Aorta (tissue), 5 donors: ENCODE measurements around the gene ATP13A2. TPM values are rescaled to one million over a fixed set of nuclear protein-coding genes. Genes with fewer than 3 reads are reported as not detected.

ENCODE experiments used
- ATAC-seq: fragments of 200-7000 bp; cut with Tn5 transposase; one replicate; pipeline ENCODE4 v1.9.1; 2022; ENCODE audit warnings: moderate library complexity; ENCODE audit not compliant: low FRiP score
- DNase-seq, 2 donors: peaks; one replicate each; pipeline ENCODE4 v3.0.0-alpha.2; 2020
- H3K27ac ChIP-seq, 2 donors: one replicate each; pipeline ENCODE4 v1.5.1; 2013; ENCODE audit warnings: low read length in 2 of 2, mild to moderate bottlenecking in 2 of 2, moderate library complexity in 2 of 2, control low read depth in 1 of 2, inconsistent platforms in 1 of 2, low read depth in 1 of 2
- H3K27me3 ChIP-seq, 2 donors: one replicate each; pipeline ENCODE4 v1.6.1; 2013; ENCODE audit warnings: control low read depth in 1 of 2, low read length in 1 of 2, mild to moderate bottlenecking in 1 of 2, moderate library complexity in 1 of 2; ENCODE audit not compliant: insufficient read depth in 2 of 2, control insufficient read depth in 1 of 2
- H3K36me3 ChIP-seq, 2 donors: one replicate each; pipeline ENCODE4 v1.6.1; 2013; ENCODE audit warnings: control low read depth in 1 of 2, low read length in 1 of 2, mild to moderate bottlenecking in 1 of 2; ENCODE audit not compliant: insufficient read depth in 2 of 2, control insufficient read depth in 1 of 2
- H3K4me1 ChIP-seq, 2 donors: one replicate each; pipeline ENCODE4 v1.6.1; 2013; ENCODE audit warnings: low read length in 2 of 2, control low read depth in 1 of 2, mild to moderate bottlenecking in 1 of 2, moderate library complexity in 1 of 2; ENCODE audit not compliant: insufficient read depth in 2 of 2, control insufficient read depth in 1 of 2
- H3K4me3 ChIP-seq, 2 donors: one replicate each; pipeline ENCODE4 v1.5.1; 2013; ENCODE audit warnings: low read length in 2 of 2, control low read depth in 1 of 2, mild to moderate bottlenecking in 1 of 2
- H3K9me3 ChIP-seq: one replicate; pipeline ENCODE4 v1.6.1; 2013; ENCODE audit warnings: mild to moderate bottlenecking, low read length; ENCODE audit not compliant: control insufficient read depth
- WGBS, 2 donors: extraction: QIAGEN DNeasy Blood & Tissue Kit; methylation state at CpG; one replicate each; pipeline ENCODE4 v1.1.7; 2013; 5-methylcytosine and 5-hydroxymethylcytosine counted together
- intact Hi-C, 2 donors: fragments of 100-400 bp; cut with DNase I; formaldehyde crosslinking; loops; one replicate each; pipeline versions ENCODE4 v1.14.2 to v1.15.0; 2022
- polyA plus RNA-seq, 2 donors: library from polyadenylated mRNA; stranded (reverse); fragments of 200-250 nt; gene quantifications; one replicate each; pipeline ENCODE4 v1.2.3, GENCODE V29; 2013
- total RNA-seq, 2 donors: library from RNA; stranded (reverse); fragmentation: NEBNext Ultra II Directional; extraction: Animal tissue kit (Norgen Biotek cat#: 25700); gene quantifications; one replicate each; pipeline ENCODE4 v1.2.1, GENCODE V29; 2021
- donor health status: healthy with polysubstance abuse.
- donor health status: Bipolar disorder and iron deficiency.
- donor health status: DM: no; HTN: no; CAD: no.
- donor health status: DM: no; HTN: no; CAD: no.
- donor health status: DM: yes; HTN: yes; CAD: no.

The ATP13A2 gene
- total and polyA plus RNA-seq, 4 donors = 9.4 to 36.7 (median 27.9) TPM

DNA sequence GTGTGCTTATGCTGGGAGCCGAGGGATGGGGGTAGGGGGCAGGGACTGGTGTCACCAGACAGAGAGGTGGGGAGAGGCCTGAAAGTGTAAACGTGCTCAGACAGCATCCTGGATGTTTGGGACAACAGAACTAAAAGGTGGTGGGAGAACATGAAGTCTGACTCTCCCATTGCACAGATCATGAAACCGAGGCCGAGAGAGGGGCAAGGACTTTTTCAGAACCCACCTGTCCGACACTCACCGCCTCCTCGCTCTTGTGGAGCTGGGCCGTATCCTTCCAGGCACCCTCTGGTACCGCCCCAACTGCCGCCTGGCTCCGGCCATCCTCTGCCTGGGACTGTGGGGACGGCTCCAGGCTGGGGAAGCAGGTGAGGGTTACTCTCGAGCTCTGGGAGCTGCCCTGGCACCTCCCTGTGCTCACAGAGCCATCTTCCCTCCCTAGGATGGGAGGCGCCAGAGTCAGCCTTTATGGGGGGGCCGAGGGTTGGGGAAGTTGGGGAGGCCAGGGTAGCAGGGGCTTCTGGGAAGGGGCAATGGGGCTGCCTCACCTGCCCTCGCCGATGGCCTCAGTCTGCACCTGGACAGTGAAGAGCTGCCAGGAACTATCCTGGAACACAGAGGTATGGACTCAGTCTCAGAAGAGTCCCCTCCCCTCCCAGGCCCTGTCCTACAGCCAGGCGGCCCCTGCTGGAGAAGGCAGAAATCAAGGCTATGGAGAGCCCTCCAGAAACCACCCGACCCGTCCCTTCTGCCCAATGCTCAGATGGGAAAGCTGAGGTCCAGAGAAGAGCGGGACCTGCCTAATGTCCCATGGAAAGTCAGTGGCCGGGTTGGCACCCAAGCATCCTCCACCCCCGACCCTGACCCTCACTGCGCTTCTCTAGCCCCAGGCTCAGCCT, 7.0 kb downstream of the ATP13A2 start:
- H3K4me3 ChIP-seq = no peak overlapping the region
- H3K4me1 ChIP-seq = no peaks in the 10 kb centered on the region
- H3K27me3 ChIP-seq = no peaks in the 10 kb centered on the region
- no peaks in the 10 kb centered on the region for H3K9me3 ChIP-seq
- intact Hi-C loops = no loop called here
- ATAC-seq = no peak
- peaks cover 0 to 12% of the 10 kb centered on the region in 2 donors for H3K36me3 ChIP-seq
- no peak overlapping the region for H3K27ac ChIP-seq
- 90 to 91% methylated on average over 23 to 24 of the region's 24 CpGs for WGBS, 2 donors
- DNase-seq = no peak

DNA sequence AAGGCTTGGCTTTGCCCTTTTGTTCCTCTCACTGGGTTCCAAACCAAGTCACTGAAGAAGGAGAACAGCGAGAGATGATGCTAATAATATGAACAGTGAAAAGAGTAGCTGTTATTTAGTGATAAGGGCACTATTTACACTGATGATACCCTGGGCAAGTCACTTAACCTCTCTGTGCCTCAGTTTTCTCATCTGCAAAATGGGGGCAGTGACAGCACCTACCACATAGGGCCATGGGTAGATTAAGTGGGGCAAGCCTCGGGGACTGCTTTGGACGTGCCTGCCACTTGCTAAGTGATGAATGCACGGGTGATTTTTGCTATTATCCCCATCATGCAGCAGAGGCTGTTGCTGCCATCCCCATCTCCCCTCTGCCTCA, 9.2 kb downstream of the ATP13A2 start:
- no peak overlapping the region for H3K4me3 ChIP-seq
- ATAC-seq = no peak
- no peaks in the 10 kb centered on the region for H3K4me1 ChIP-seq
- WGBS, 2 donors = 89 to 93% methylated on average over 4 of the region's 4 CpGs
- H3K36me3 ChIP-seq = peaks cover 0 to 12% of the 10 kb centered on the region in 2 donors
- intact Hi-C loops = no loop called here
- H3K9me3 ChIP-seq = no peaks in the 10 kb centered on the region
- no peak for DNase-seq
- no peak overlapping the region for H3K27ac ChIP-seq
- no peaks in the 10 kb centered on the region for H3K27me3 ChIP-seq

DNA sequence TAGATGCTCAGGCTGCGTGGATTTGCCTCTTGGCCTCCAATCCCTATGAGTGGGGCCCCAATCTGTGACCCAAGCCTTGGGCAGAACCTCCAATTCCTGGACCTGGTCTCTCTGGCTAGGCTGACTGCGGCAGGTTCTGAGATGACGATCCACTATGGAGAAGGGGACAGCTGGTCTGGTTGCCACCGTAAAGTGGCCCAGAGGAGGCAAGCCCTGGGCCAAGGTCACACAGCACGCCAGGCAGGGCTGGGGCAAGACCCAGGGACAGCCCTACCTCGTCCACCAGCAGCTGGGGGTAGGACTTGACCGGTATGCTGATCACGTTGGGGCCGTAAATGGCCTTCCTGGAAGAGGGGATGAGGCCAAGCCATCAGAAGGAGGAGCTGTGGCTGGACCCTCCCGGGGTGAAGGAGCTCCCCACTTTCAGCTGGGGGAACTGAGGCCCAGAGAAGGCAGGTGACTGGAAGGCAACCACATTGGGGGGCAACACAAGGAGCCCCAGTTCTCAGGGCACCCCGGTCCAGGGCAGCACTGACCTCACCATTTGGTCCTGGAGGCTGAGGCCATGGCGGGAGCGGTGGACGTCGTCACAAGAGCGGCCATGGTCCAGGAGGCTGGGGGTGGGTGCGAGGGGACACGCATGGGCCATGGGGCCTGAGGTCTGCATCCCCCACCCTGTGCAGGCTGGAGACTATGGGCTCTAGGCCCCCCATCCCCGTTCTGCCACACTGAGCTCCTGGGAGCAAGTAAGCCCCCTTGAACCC, 9.8 kb downstream of the ATP13A2 start:
- Histone ChIP-seq H3K36me3 (peaks cover 0 to 12% of the 10 kb centered on the region in 2 donors), H3K4me1 (no peaks in the 10 kb centered on the region), H3K9me3 (no peaks in the 10 kb centered on the region), H3K4me3 (no peak overlapping the region), H3K27me3 (no peaks in the 10 kb centered on the region), H3K27ac (no peak overlapping the region)
- intact Hi-C loops = no loop called here
- WGBS, 2 donors = 93 to 95% methylated on average over 19 of the region's 19 CpGs
- DNase-seq = no peak
- ATAC-seq = no peak

DNA sequence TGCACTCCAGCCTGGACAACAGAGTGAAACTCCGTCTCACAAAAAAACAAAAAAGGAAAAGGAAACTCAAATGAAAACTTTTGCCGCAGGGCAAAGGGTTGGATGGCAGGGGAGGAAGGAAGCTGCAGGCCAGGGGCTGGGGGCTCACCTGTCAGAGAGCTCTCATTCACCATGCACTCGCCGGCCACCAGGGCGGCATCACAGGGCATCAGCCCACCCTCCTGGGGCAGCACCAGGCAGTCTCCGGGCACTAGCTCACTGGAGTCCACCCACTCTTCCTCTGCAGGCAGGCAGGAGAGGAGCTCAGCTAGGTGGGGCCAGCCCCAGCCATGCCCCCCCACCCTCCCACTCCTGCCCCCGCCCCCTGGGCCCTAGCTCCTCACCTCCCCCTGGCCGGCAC, 11.9 kb downstream of the ATP13A2 start:
- no peaks in the 10 kb centered on the region for H3K9me3 ChIP-seq
- peaks cover 0 to 12% of the 10 kb centered on the region in 2 donors for H3K36me3 ChIP-seq
- H3K27me3 ChIP-seq = no peaks in the 10 kb centered on the region
- ATAC-seq (no peak), DNase-seq (no peak)
- WGBS, 2 donors = 84 to 92% methylated on average over 6 to 8 of the region's 8 CpGs
- no peak overlapping the region for H3K27ac ChIP-seq
- no peaks in the 10 kb centered on the region for H3K4me1 ChIP-seq
- H3K4me3 ChIP-seq = no peak overlapping the region
- intact Hi-C loops = no loop called here

DNA sequence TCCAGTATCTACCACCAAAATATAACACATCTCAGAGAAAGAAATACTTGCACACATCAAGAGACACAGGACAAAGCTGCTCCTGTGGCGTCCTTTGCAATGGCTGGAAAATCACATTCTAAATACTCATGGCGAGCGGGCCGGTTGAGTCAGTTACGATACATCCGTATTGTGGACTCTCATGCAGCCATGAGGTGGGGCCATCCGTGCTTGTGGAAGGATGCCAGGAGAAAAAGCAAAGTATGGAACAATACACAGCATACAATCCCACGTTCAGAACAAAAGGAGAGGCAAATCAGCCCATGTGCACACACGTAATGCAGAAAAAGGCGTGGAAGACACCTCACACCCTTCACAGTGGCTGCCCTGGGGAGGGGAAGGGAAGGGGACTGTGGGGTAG, 13.1 kb downstream of the ATP13A2 start:
- intact Hi-C loops = no loop called here
- ATAC-seq = no peak
- peaks cover 0 to 8% of the 10 kb centered on the region in 2 donors for H3K36me3 ChIP-seq

DNA sequence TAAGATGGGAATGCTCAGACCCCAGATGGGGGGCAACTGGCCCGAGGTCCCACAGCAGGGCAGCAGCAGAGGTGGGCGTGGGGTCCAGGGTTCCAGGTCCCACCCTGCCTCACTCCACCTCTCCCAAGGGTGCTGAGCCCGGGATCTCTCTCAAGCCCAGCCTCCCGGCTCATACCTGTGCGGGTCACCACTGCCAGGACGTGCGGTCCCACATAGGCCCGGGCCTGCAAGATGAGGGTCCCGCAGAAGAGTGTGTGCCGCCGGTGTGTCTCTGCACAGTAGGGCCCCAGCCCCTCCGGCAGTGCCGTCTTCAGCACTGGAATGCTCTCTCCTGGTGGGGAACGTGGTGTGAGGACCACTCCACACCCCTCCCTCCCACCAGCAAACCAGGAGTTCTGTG, 14.9 kb downstream of the ATP13A2 start:
- intact Hi-C loops = no loop called here
- Histone ChIP-seq H3K27ac (no peak overlapping the region), H3K27me3 (no peaks in the 10 kb centered on the region), H3K9me3 (no peaks in the 10 kb centered on the region), H3K4me3 (no peak overlapping the region), H3K4me1 (no peaks in the 10 kb centered on the region), H3K36me3 (peaks cover 0 to 3% of the 10 kb centered on the region in 2 donors)
- no peak for DNase-seq
- ATAC-seq = no peak
- 92 to 94% methylated on average over 14 of the region's 14 CpGs for WGBS, 2 donors

More for the DNA sequence above, 13.1 kb downstream of the ATP13A2 start:
- Histone ChIP-seq H3K4me1 (no peaks in the 10 kb centered on the region), H3K27me3 (no peaks in the 10 kb centered on the region), H3K4me3 (no peak overlapping the region), H3K9me3 (no peaks in the 10 kb centered on the region), H3K27ac (no peak overlapping the region)
- WGBS, 2 donors = 73 to 79% methylated on average over 10 of the region's 10 CpGs
- DNase-seq = no peak

DNA sequence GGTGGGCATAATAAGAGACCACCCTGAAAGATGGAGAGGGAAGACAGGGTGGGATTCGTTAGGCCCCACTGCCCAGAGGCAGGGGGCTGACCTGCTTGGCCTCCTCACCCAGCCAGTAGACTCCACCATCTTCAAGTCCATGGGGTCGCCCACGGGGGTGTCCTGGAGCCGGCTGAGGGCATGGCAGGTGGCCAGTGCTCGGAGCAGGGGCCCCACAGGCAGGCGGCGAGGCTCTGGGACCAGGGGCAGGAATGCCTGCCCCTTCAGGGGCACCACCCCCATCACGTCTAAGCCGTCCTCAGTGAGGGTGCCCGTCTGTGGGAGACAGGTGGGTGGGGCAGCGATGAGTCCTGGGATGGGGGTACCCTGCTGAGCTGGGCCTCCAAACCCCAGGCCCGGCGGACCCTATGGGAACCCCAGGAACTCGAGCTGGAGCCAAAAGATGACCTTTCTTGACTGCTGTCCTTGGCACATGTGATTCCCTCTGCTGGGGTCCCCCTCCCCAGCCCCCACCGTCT, 18.1 kb downstream of the ATP13A2 start:
- Histone ChIP-seq H3K4me3 (no peak overlapping the region), H3K27me3 (no peaks in the 10 kb centered on the region), H3K27ac (no peak overlapping the region), H3K4me1 (no peaks in the 10 kb centered on the region), H3K36me3 (no peaks in the 10 kb centered on the region), H3K9me3 (no peaks in the 10 kb centered on the region)
- DNase-seq (no peak), ATAC-seq (no peak)
- WGBS, 2 donors = 88 to 90% methylated on average over 15 of the region's 15 CpGs
- intact Hi-C loops = no loop called here

DNA sequence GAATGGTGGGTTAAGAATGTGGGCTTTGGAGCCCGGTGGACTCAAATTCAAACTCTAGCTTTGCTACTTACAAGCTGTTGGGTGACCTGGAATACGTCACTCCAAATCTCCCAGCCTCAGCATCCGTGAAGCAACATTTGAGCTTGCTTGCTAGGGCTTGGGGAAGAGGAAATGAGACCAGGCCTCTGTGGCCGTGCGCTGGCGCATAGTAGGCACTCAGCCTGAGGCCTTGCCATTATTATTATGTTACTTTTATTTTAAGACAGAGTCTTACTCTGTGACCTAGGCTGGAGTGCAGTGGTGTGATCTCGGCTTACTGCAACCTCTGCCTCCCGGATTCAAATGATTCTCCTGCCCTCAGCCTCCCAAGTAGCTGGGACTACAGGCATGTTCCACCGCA, 19.1 kb downstream of the ATP13A2 start:
- WGBS, 2 donors = 88 to 89% methylated on average over 9 of the region's 9 CpGs
- intact Hi-C loops = no loop called here
- no peak for DNase-seq
- no peak for ATAC-seq
- Histone ChIP-seq H3K9me3 (no peaks in the 10 kb centered on the region), H3K27ac (no peak overlapping the region), H3K4me1 (no peaks in the 10 kb centered on the region), H3K27me3 (no peaks in the 10 kb centered on the region), H3K4me3 (no peak overlapping the region), H3K36me3 (no peaks in the 10 kb centered on the region)
